ENCODE measurements around the gene PPIA. TPM values are rescaled to one million over a fixed set of nuclear protein-coding genes. Genes with fewer than 3 reads are reported as not detected.

The PPIA gene
- polyA plus RNA-seq, 1 of the 3 experiments (the other 2 are of a cell fraction) = 6,267 TPM

- Histone ChIP-seq H3K9me3 (no peaks in the 10 kb centered on the region), H3K9ac (peak within 1 kb of the TSS; percentile 90), H4K20me1 (ENCODE audit: insufficient read depth) (peaks cover 44% of the 10 kb centered on the region), H2AFZ (ENCODE audit: low read depth) (peak within 1 kb of the TSS; percentile 89), H3K79me2 (ENCODE audit: insufficient read depth) (peaks cover 44% of the 10 kb centered on the region), H3F3A (replicated peaks; ENCODE audit: insufficient read depth) (peaks cover 49% of the 10 kb centered on the region), H3K36me3 (replicated peaks in 1 of 2; ENCODE audit: control insufficient read depth in 1 of 2, insufficient read depth in 2 of 2, low read length in 1 of 2) (peaks cover 0 to 5% of the 10 kb centered on the region in 2 experiments), H3K9me2 (no peaks in the 10 kb centered on the region), H3K27ac (ENCODE audit: low read depth in 2 of 2, low read length in 1 of 2) (peak within 1 kb of the TSS; percentile 85 to 91), H3K4me3 (ENCODE audit: low read depth in 2 of 2, low read length in 1 of 2) (peak within 1 kb of the TSS; percentile 66 to 83), H3K4me1 (ENCODE audit: control insufficient read depth in 1 of 2, insufficient read depth in 2 of 2, low read depth in 1 of 2, low read length in 1 of 2) (peaks cover 5 to 21% of the 10 kb centered on the region in 2 experiments; a peak in 3 of 4 replicates), H3K27me3 (ENCODE audit: insufficient read depth) (no peaks in the 10 kb centered on the region), H3K4me2 (peak within 1 kb of the TSS; percentile 89)
- DNase-seq = peak; percentile 99
- ChIA-PET POLR2A (interaction anchor here (0.5 to 2.9 kb wide), 10 partner anchors 9 to 288 kb away, joined by 3 to 14 read pairs (median 7); partner anchors contain the start of genes DDX56, OGDH, PURB and TMED4), CTCF (interaction anchor here (0.6 to 3.1 kb wide), 47 partner anchors 9 to 412 kb away, joined by 3 to 19 read pairs (median 4); partner anchors contain the start of genes OGDH, PPIA, PURB and TMED4)
- under 1% methylated on average over 40 of the region's 70 CpGs for WGBS (ENCODE audit: low lambda C conversion rate)
- TF ChIP-seq EZH2phosphoT487 (IDR thresholded peaks at IDR 0.05; ENCODE audit: borderline replicate concordance, low read depth) (no peak), TEAD4 (IDR thresholded peaks at IDR 0.05; ENCODE audit: borderline replicate concordance, insufficient read depth) (no peak), RCOR1 (IDR thresholded peaks at IDR 0.05; ENCODE audit: low read length) (peak; percentile 21; the same call in 1 of the 2 replicates), CTCF (IDR thresholded peaks at IDR 0.05) (no peak), SIN3A (IDR thresholded peaks at IDR 0.05; ENCODE audit: borderline replicate concordance, low read depth, low read length) (peak; percentile 41), CHD2 (IDR thresholded peaks at IDR 0.05; ENCODE audit: low read length, partially characterized antibody) (peak; percentile 98), PBX3 (IDR thresholded peaks at IDR 0.05) (peak; percentile 100), NFIC (IDR thresholded peaks at IDR 0.05; ENCODE audit: borderline replicate concordance) (no peak), RFX5 (IDR thresholded peaks at IDR 0.05; ENCODE audit: low read length) (peak; percentile 34; the same call in 1 of the 2 replicates), GATA2 (CRISPR knock-in tag; IDR thresholded peaks at IDR 0.05) (no peak), FOXM1 (IDR thresholded peaks at IDR 0.05; ENCODE audit: low read depth) (peak; percentile 77; the same call in 1 of the 2 replicates), IRF3 (IDR thresholded peaks at IDR 0.05; ENCODE audit: low read depth, low read length) (peak; percentile 98), REST (IDR thresholded peaks at IDR 0.05; ENCODE audit: low read depth, low read length) (no peak; the same call in 1 of the 2 replicates), USF1 (IDR thresholded peaks at IDR 0.05; ENCODE audit: borderline replicate concordance, low read depth) (no peak), ELF1 (IDR thresholded peaks at IDR 0.05) (no peak), FOXJ3 (CRISPR knock-in tag; IDR thresholded peaks at IDR 0.05) (no peak), SMC3 (IDR thresholded peaks at IDR 0.05; ENCODE audit: low read depth, low read length) (no peak), TAF1 (IDR thresholded peaks at IDR 0.05; ENCODE audit: borderline replicate concordance, low read depth, low read length) (peak; percentile 78), POLR2AphosphoS5 (IDR thresholded peaks at IDR 0.05; ENCODE audit: low read depth, low read length) (peak; percentile 91), USF2 (IDR thresholded peaks at IDR 0.05; ENCODE audit: borderline replicate concordance, low read depth, low read length) (no peak), MXI1 (IDR thresholded peaks at IDR 0.05; ENCODE audit: low read depth, low read length) (peak; percentile 73; the same call in 1 of the 2 replicates), RXRA (IDR thresholded peaks at IDR 0.05; ENCODE audit: borderline replicate concordance, low read depth) (no peak)
These were observed 51.6 kb downstream of the PPIA start, which contains the start of gene H2AZ2 for GRCh38 chr7:44847920-44848634. Gene H2AZ2 (minus strand): TSS chr7:44848087. CDS start chr7:44847971, 116 bp downstream.
